Hepatocyte (in vitro differentiated cells): ENCODE results near the gene COL5A2. TPM values are rescaled to one million over a fixed set of nuclear protein-coding genes. Genes with fewer than 3 reads are reported as not detected.

Source experiments
- DNase-seq: peaks from one replicate; pipeline ENCODE4 v3.0.0-alpha.2; 2016; ENCODE audit warnings: low spot score
- H2AFZ ChIP-seq: fragments of 200-600 bp; sonication (generic); 2 replicates; pipeline ENCODE4 v1.6.0; 2016; ENCODE audit warnings: antibody characterized with exemption, mild to moderate bottlenecking
- H3K27ac ChIP-seq: fragments of 200-600 bp; sonication (generic); 2 replicates; pipeline ENCODE4 v1.5.1; 2016; ENCODE audit warnings: mild to moderate bottlenecking
- H3K27me3 ChIP-seq: fragments of 200-600 bp; sonication (generic); 2 replicates; pipeline ENCODE4 v1.6.1; 2016
- H3K36me3 ChIP-seq: fragments of 200-600 bp; sonication (generic); replicated peaks from 2 replicates; pipeline ENCODE4 v1.5.1; 2016; ENCODE audit warnings: low read depth; ENCODE audit not compliant: insufficient read depth
- H3K4me1 ChIP-seq: fragments of 200-600 bp; sonication (generic); 2 replicates; pipeline ENCODE4 v1.5.1; 2016; ENCODE audit warnings: mild to moderate bottlenecking, moderate library complexity; ENCODE audit not compliant: insufficient read depth
- H3K4me2 ChIP-seq: fragments of 200-600 bp; sonication (generic); 2 replicates; pipeline ENCODE4 v1.6.0; 2016
- H3K4me3 ChIP-seq: fragments of 200-600 bp; sonication (generic); 2 replicates; pipeline ENCODE4 v1.5.1; 2016; ENCODE audit warnings: mild to moderate bottlenecking
- H3K79me2 ChIP-seq: fragments of 200-600 bp; sonication (generic); 2 replicates; pipeline ENCODE4 v1.6.0; 2017; ENCODE audit warnings: mild to moderate bottlenecking
- H3K9me2 ChIP-seq: fragments of 200-600 bp; sonication (generic); replicated peaks from 2 replicates; pipeline ENCODE4 v1.6.0; 2017; ENCODE audit warnings: mild to moderate bottlenecking; ENCODE audit not compliant: insufficient read depth
- H3K9me3 ChIP-seq: fragments of 200-600 bp; sonication (generic); 2 replicates; pipeline ENCODE4 v1.5.1; 2016; ENCODE audit warnings: low read depth, mild to moderate bottlenecking
- H4K20me1 ChIP-seq: fragments of 200-600 bp; sonication (generic); 2 replicates; pipeline ENCODE4 v1.6.0; 2016; ENCODE audit warnings: mild to moderate bottlenecking; ENCODE audit not compliant: insufficient read depth, poor library complexity, severe bottlenecking
- EZH2 ChIP-seq: fragments of 200-600 bp; sonication (generic); IDR thresholded peaks from 2 replicates; pipeline ENCODE4 v1.6.1; 2016; ENCODE audit warnings: antibody characterized with exemption, mild to moderate bottlenecking, borderline replicate concordance
- EZH2phosphoT487 ChIP-seq: fragments of 200-600 bp; sonication (generic); IDR thresholded peaks from one replicate; pipeline ENCODE4 v1.6.1; 2018; ENCODE audit warnings: antibody characterized with exemption, mild to moderate bottlenecking, low read depth, moderate library complexity; ENCODE audit not compliant: unreplicated experiment, severe bottlenecking
- WGBS: methylation state at CpG from one replicate; pipeline ENCODE4 v1.1.6; 2016; ENCODE audit warnings: low lambda C conversion rate; ENCODE audit errors: missing lambda C conversion rate; 5-methylcytosine and 5-hydroxymethylcytosine counted together
- polyA plus RNA-seq: library from polyadenylated mRNA; unstranded; fragments of >200 nt; fragmentation: Nextera tagmentation; extraction: Ambion mirVana; gene quantifications from 2 replicates; pipeline ENCODE4 v1.2.1, GENCODE V29; 2016
- total RNA-seq: library from RNA; depleted of rRNA; stranded (reverse); fragments of >200 nt; gene quantifications from 2 replicates; pipeline ENCODE4 v1.2.3, GENCODE V29; 2014
- TF ChIP-seq, protein P1 (sequence below): fragments of 200-600 bp; sonication (generic); IDR thresholded peaks from 2 replicates; pipeline ENCODE4 v1.5.1; 2016; ENCODE audit warnings: antibody characterized with exemption, mild to moderate bottlenecking; ENCODE audit not compliant: poor library complexity

The COL5A2 gene
- total and polyA plus RNA-seq, 2 experiments from 2014 or later, result 137 to 406 TPM

DNA sequence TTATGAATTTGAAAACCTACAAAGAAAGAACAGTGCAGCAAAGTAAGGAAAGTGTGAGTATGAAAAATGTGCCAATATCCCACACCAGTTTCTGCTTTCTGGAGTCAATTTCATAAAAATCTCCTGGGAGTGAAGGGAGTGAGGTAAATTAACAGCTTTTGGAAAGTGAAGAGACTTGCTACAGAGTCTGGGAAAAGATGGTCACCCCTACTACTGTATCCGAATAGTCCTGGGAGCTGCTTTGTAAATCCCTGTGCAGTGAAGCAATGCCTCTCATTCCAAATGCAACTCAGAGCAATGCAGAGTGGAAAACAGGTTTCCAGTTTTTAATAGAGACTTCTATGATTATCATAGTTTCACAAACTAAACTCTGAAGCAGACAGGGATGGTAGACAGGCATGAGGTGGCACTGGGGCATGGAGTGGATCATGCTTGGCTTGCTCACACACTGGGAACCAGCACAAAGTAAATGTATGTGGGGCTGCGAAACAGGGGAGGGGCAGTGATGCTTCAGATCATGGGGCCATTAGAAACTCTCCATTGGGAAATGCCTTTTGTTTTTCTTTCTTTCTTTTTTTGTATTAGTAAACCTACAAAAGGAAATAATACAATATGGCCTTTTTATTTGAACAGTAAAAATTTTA, 10.6 kb downstream of the COL5A2 start:
- peaks cover 29% of the 10 kb centered on the region for H4K20me1 ChIP-seq
- DNase-seq, result no peak
- 93% methylated on average over 2 of the region's 2 CpGs for WGBS
- no peak overlapping the region for H3K4me3 ChIP-seq
- H3K27ac ChIP-seq, result no peak overlapping the region
- H2AFZ ChIP-seq, result no peak overlapping the region
- TF ChIP-seq EZH2phosphoT487, result no peak
- no peak overlapping the region for H3K4me2 ChIP-seq
- H3K27me3 ChIP-seq, result no peaks in the 10 kb centered on the region
- peaks cover 20% of the 10 kb centered on the region for H3K4me1 ChIP-seq
- no peaks in the 10 kb centered on the region for H3K9me2 ChIP-seq
- no peaks in the 10 kb centered on the region for H3K9me3 ChIP-seq
- peaks cover 96% of the 10 kb centered on the region for H3K79me2 ChIP-seq
- no peaks in the 10 kb centered on the region for H3K36me3 ChIP-seq

DNA sequence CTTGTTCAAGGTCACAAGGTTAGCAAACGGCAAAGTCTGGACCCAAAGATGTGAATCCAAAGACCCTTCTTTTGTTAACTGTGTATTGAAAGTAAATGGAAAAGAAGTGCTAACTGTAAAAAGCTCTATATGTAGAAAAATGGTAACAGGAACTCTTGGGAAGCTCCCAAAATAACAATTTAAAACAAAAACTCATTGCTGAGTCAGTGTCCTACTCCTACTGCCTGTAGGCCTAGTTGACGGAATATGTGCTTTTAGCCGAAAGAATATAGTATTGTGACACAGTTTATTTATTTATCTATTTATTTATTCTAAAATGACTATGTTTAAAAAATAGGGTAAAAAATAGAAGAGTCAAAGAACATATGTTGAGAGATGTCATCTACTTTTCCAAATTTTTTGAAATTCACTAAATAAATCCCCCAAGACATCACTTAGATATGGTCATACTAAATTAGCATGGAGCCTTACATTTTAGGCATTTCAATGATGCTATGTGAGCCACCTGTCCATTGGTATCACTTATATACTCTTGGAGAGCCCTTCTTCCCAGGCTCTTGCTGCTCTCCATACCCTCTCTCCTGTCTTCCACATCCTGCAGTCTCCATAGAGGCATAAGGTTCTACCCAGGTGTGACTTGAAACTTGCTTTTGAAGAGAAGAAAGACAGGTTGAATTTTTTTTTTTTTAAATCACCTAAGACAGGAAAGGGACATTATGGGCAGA, 13.7 kb downstream of the COL5A2 start:
- Histone ChIP-seq H3K27ac (no peak overlapping the region), H3K27me3 (no peaks in the 10 kb centered on the region), H3K4me2 (no peak overlapping the region), H3K79me2 (peaks cover 95% of the 10 kb centered on the region), H3K36me3 (no peaks in the 10 kb centered on the region), H3K4me1 (peaks cover 28% of the 10 kb centered on the region), H3K9me3 (no peaks in the 10 kb centered on the region), H3K4me3 (no peak overlapping the region), H2AFZ (no peak overlapping the region), H3K9me2 (no peaks in the 10 kb centered on the region), H4K20me1 (peaks cover 25% of the 10 kb centered on the region)
- TF ChIP-seq EZH2 (no peak), EZH2phosphoT487 (no peak)
- TF ChIP-seq, protein P1, sequence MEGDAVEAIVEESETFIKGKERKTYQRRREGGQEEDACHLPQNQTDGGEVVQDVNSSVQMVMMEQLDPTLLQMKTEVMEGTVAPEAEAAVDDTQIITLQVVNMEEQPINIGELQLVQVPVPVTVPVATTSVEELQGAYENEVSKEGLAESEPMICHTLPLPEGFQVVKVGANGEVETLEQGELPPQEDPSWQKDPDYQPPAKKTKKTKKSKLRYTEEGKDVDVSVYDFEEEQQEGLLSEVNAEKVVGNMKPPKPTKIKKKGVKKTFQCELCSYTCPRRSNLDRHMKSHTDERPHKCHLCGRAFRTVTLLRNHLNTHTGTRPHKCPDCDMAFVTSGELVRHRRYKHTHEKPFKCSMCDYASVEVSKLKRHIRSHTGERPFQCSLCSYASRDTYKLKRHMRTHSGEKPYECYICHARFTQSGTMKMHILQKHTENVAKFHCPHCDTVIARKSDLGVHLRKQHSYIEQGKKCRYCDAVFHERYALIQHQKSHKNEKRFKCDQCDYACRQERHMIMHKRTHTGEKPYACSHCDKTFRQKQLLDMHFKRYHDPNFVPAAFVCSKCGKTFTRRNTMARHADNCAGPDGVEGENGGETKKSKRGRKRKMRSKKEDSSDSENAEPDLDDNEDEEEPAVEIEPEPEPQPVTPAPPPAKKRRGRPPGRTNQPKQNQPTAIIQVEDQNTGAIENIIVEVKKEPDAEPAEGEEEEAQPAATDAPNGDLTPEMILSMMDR, result no peak
- no peak for DNase-seq
- WGBS, result 89% methylated on average over 3 of the region's 3 CpGs

DNA sequence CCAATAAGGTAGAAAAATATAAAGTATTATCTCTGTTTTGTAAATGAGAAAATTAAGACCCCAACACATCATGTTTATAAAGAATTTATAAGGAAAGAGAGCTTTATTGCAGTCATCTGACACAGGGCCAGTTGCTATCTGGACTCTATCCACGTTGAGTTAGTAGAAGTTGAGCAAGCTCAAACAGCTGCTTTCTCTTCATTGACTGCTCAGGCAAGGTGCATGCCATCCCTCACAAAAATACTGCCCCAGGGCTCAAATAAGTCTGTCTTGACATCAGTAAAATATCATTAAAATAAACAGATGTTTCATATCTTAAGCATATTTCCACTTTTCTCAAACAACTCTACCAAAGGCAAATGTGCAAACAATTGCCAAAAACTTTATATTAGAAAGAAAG, 14.8 kb downstream of the COL5A2 start:
- TF ChIP-seq, protein P1, result no peak
- no peak for TF ChIP-seq EZH2
- Histone ChIP-seq H3K36me3 (no peaks in the 10 kb centered on the region), H4K20me1 (peaks cover 25% of the 10 kb centered on the region)

DNA sequence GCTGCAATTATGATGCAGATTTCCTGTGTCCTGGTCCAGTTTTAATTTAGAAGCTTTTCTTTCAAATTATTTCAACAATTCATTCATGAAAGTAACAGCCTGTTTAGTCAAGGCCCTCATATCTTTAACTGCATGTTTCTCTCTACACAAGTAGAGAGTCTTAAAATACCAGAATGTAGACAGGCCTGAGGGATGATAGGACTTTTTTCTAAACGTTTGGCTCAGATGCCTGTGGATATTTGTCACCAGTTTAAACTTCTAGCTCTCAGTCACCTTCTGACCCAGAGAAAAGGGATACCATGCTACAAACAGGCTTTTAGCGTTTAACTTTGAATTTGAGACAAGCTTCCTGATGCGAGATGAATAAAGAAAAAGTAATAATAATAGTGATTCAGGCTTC, 15.7 kb downstream of the COL5A2 start:
- Histone ChIP-seq H3K9me3 (no peaks in the 10 kb centered on the region), H3K27ac (peak overlapping the region; percentile 50), H3K4me3 (no peak overlapping the region), H3K27me3 (no peaks in the 10 kb centered on the region), H3K4me2 (peak overlapping the region; percentile 32), H4K20me1 (peaks cover 20% of the 10 kb centered on the region), H3K79me2 (peaks cover 93% of the 10 kb centered on the region), H3K9me2 (no peaks in the 10 kb centered on the region), H3K36me3 (no peaks in the 10 kb centered on the region), H3K4me1 (peaks cover 28% of the 10 kb centered on the region), H2AFZ (no peak overlapping the region)
- 32% methylated on average over 3 of the region's 3 CpGs for whole genome bisulfite sequencing
- no peak for TF ChIP-seq EZH2phosphoT487
- TF ChIP-seq, protein P1, result no peak
- no peak for DNase-seq

More for the DNA sequence above, 14.8 kb downstream of the COL5A2 start:
- peak; percentile 26 for DNase-seq
- H3K9me3 ChIP-seq, result no peaks in the 10 kb centered on the region
- H3K27ac ChIP-seq, result peak overlapping the region; percentile 50
- peaks cover 93% of the 10 kb centered on the region for H3K79me2 ChIP-seq
- H3K27me3 ChIP-seq, result no peaks in the 10 kb centered on the region
- H2AFZ ChIP-seq, result no peak overlapping the region
- no peak overlapping the region for H3K4me3 ChIP-seq
- 31% methylated on average over 1 of the region's 1 CpG for WGBS
- H3K9me2 ChIP-seq, result no peaks in the 10 kb centered on the region
- peaks cover 28% of the 10 kb centered on the region for H3K4me1 ChIP-seq
- peak overlapping the region; percentile 32 for H3K4me2 ChIP-seq
